Endothelial cell (in vitro differentiated cells): Measurements from ENCODE around the gene CACNA1D. TPM values are rescaled to one million over a fixed set of nuclear protein-coding genes. Genes with fewer than 3 reads are reported as not detected.

Source experiments
- DNase-seq: peaks from one replicate; pipeline ENCODE4 v3.0.0; 2021; ENCODE audit warnings: low spot score
- H3K27ac Mint-ChIP-seq: one replicate; pipeline ENCODE4 v1.8.0; 2021; ENCODE audit warnings: mixed read lengths, inconsistent platforms; ENCODE audit not compliant: unreplicated experiment
- H3K27me3 Mint-ChIP-seq: one replicate; pipeline ENCODE4 v1.8.0; 2021; ENCODE audit warnings: mild to moderate bottlenecking, moderate library complexity, mixed read lengths, inconsistent platforms; ENCODE audit not compliant: unreplicated experiment
- H3K36me3 Mint-ChIP-seq: one replicate; pipeline ENCODE4 v1.8.0; 2021; ENCODE audit warnings: mild to moderate bottlenecking, low read depth, mixed read lengths, inconsistent platforms; ENCODE audit not compliant: unreplicated experiment
- H3K4me1 Mint-ChIP-seq: one replicate; pipeline ENCODE4 v1.8.0; 2021; ENCODE audit warnings: mild to moderate bottlenecking, mixed read lengths, inconsistent platforms; ENCODE audit not compliant: unreplicated experiment
- H3K4me3 Mint-ChIP-seq: one replicate; pipeline ENCODE4 v1.8.0; 2021; ENCODE audit warnings: mild to moderate bottlenecking, mixed read lengths, inconsistent platforms; ENCODE audit not compliant: unreplicated experiment
- H3K9me3 Mint-ChIP-seq: one replicate; pipeline ENCODE4 v1.8.0; 2021; ENCODE audit warnings: mixed read lengths, inconsistent platforms; ENCODE audit not compliant: unreplicated experiment
- CTCF ChIP-seq: fragments of 200-600 bp; sonication (generic); IDR thresholded peaks from one replicate; pipeline ENCODE4 v1.5.0; 2021; ENCODE audit warnings: antibody characterized with exemption; ENCODE audit not compliant: unreplicated experiment
- total RNA-seq: library from RNA; stranded (reverse); fragmentation: NEBNext Ultra II Directional; extraction: Animal tissue kit (Norgen Biotek cat#: 25700); gene quantifications from one replicate; pipeline ENCODE4 v1.2.1, GENCODE V29; 2021; ENCODE audit not compliant: unreplicated experiment

The CACNA1D gene
- total RNA-seq, 1 donor from 2014 or later, result 208 TPM

GRCh38 chr3:53708001-53708621, 213.7 kb downstream of the CACNA1D start:
- no peak overlapping the region for H3K27ac Mint-ChIP-seq
- H3K36me3 Mint-ChIP-seq, result peaks cover 31% of the 10 kb centered on the region
- H3K27me3 Mint-ChIP-seq, result peaks cover 4% of the 10 kb centered on the region
- TF ChIP-seq CTCF, result no peak
- no peak overlapping the region for H3K4me3 Mint-ChIP-seq
- H3K9me3 Mint-ChIP-seq, result no peaks in the 10 kb centered on the region
- DNase-seq, result no peak
- H3K4me1 Mint-ChIP-seq, result peaks cover 15% of the 10 kb centered on the region

- peaks cover 15% of the 10 kb centered on the region for H3K4me1 Mint-ChIP-seq
- no peaks in the 10 kb centered on the region for H3K9me3 Mint-ChIP-seq
- peaks cover 28% of the 10 kb centered on the region for H3K36me3 Mint-ChIP-seq
- peaks cover 4% of the 10 kb centered on the region for H3K27me3 Mint-ChIP-seq
- H3K4me3 Mint-ChIP-seq, result no peak overlapping the region
- no peak for DNase-seq
- H3K27ac Mint-ChIP-seq, result no peak overlapping the region
- TF ChIP-seq CTCF, result no peak
These were observed 214.8 kb downstream of the CACNA1D start for GRCh38 chr3:53709256-53709655.

- peak; percentile 81 for TF ChIP-seq CTCF
- Mint-ChIP-seq H3K27me3 (no peaks in the 10 kb centered on the region), H3K27ac (no peak overlapping the region), H3K36me3 (peaks cover 20% of the 10 kb centered on the region), H3K4me1 (peaks cover 12% of the 10 kb centered on the region), H3K4me3 (peak overlapping the region; percentile 25), H3K9me3 (no peaks in the 10 kb centered on the region)
- peak; percentile 85 for DNase-seq
These were observed 215.7 kb downstream of the CACNA1D start for GRCh38 chr3:53709860-53710674.

- H3K27ac Mint-ChIP-seq, result no peak overlapping the region
- no peaks in the 10 kb centered on the region for H3K9me3 Mint-ChIP-seq
- DNase-seq, result no peak
- peak overlapping the region; percentile 42 for H3K4me3 Mint-ChIP-seq
- H3K4me1 Mint-ChIP-seq, result peaks cover 21% of the 10 kb centered on the region
- no peaks in the 10 kb centered on the region for H3K27me3 Mint-ChIP-seq
- TF ChIP-seq CTCF, result no peak
- peaks cover 24% of the 10 kb centered on the region for H3K36me3 Mint-ChIP-seq
These were observed 217.0 kb downstream of the CACNA1D start for GRCh38 chr3:53711387-53711786.
